ENCODE results near the gene KLHDC3. TPM values are rescaled to one million over a fixed set of nuclear protein-coding genes. Genes with fewer than 3 reads are reported as not detected.

Gene KLHDC3
- total and polyA plus RNA-seq, 10 of the 15 experiments (the other 5 are each of a cell fraction or from before 2014, with no cell fraction given), result 2.4 to 102 (median 55.4) TPM

DNA sequence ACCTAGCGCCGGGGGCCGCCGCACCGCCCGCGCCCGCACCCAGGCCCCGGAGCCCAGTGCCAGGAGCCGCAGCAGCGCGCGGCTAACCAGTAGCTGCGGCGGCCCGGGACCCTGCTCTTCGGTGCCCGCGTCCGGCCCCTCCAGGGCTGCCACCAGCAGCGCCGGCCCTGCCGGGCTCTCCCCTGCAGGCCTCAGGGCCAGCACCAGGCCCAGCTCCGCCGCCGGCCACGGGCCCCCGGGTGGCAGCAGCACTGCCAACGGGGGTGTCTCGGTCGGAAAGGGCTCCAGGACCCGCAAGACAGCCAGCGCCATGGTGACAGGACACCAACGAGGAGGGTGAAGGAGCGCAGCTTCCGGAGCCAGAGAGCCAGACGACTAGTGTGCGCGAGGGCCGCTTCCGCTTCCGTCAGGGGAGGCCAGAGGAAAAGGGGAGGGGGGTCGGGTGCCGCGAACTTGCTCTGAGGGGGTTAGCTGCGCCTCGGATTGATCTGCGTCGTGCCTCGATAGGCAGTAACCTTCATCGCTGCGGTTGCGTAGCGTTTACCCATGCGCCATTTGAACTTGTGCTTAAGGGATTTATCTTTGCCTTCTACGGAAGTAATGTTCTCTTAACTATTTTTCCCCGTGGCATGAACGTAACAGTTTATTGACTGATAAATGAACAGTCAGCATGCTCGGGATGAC lies 35.1 kb upstream of the KLHDC3 start, which contains the start of gene PEX6 (continued):
- TF ChIP-seq, protein P1, sequence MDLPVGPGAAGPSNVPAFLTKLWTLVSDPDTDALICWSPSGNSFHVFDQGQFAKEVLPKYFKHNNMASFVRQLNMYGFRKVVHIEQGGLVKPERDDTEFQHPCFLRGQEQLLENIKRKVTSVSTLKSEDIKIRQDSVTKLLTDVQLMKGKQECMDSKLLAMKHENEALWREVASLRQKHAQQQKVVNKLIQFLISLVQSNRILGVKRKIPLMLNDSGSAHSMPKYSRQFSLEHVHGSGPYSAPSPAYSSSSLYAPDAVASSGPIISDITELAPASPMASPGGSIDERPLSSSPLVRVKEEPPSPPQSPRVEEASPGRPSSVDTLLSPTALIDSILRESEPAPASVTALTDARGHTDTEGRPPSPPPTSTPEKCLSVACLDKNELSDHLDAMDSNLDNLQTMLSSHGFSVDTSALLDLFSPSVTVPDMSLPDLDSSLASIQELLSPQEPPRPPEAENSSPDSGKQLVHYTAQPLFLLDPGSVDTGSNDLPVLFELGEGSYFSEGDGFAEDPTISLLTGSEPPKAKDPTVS (IDR thresholded peaks at IDR 0.05; ENCODE audit: low read depth, low read length), result no peak
- TF ChIP-seq NR2F1 (conservative IDR thresholded peaks at IDR 0.05) (0 out of 2 replicates have a peak, but pooled peaks have one; percentile 29), POU2F2 (IDR thresholded peaks at IDR 0.05; ENCODE audit: borderline replicate concordance, low read depth, low read length) (peak; percentile 57; the same call in 1 of the 3 replicates), ZNF622 (IDR thresholded peaks at IDR 0.05) (no peak), RB1 (IDR thresholded peaks at IDR 0.05; ENCODE audit: borderline replicate concordance) (no peak), YBX1 (IDR thresholded peaks at IDR 0.05) (no peak), RCOR1 (conservative IDR thresholded peaks at IDR 0.05; ENCODE audit: low read depth, low read length) (no peak), NFIC (IDR thresholded peaks at IDR 0.05; ENCODE audit: low read depth, low read length) (no peak; the same call in 1 of the 2 replicates), CHD4 (IDR thresholded peaks at IDR 0.05) (no peak), BRCA1 (IDR thresholded peaks at IDR 0.05; ENCODE audit: low read depth, low read length) (no peak), WRNIP1 (IDR thresholded peaks at IDR 0.05; ENCODE audit: borderline replicate concordance, low read depth, low read length) (no peak), ZNF384 (IDR thresholded peaks at IDR 0.05; ENCODE audit: borderline replicate concordance, low read depth, low read length) (no peak), PAX5 (IDR thresholded peaks at IDR 0.05; ENCODE audit: borderline replicate concordance, low read depth, low read length) (peak; percentile 78), NR2C2 (IDR thresholded peaks at IDR 0.05; ENCODE audit: borderline replicate concordance, control insufficient read depth, insufficient read length, low read depth) (no peak), EGR1 (IDR thresholded peaks at IDR 0.05; ENCODE audit: borderline replicate concordance in 1 of 2, low read depth in 2 of 2, low read length in 2 of 2) (peak in 1 of 2 experiments; percentile 54; a peak in 1 of 3 replicates)
- TF ChIP-seq, protein P2, sequence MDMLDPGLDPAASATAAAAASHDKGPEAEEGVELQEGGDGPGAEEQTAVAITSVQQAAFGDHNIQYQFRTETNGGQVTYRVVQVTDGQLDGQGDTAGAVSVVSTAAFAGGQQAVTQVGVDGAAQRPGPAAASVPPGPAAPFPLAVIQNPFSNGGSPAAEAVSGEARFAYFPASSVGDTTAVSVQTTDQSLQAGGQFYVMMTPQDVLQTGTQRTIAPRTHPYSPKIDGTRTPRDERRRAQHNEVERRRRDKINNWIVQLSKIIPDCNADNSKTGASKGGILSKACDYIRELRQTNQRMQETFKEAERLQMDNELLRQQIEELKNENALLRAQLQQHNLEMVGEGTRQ (IDR thresholded peaks at IDR 0.05; ENCODE audit: borderline replicate concordance, low read depth, low read length), result no peak
- TF ChIP-seq, protein P3, sequence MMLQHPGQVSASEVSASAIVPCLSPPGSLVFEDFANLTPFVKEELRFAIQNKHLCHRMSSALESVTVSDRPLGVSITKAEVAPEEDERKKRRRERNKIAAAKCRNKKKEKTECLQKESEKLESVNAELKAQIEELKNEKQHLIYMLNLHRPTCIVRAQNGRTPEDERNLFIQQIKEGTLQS (IDR thresholded peaks at IDR 0.05; ENCODE audit: borderline replicate concordance, extremely low read depth, low read depth, low read length), result no peak
- TF ChIP-seq, protein P4, sequence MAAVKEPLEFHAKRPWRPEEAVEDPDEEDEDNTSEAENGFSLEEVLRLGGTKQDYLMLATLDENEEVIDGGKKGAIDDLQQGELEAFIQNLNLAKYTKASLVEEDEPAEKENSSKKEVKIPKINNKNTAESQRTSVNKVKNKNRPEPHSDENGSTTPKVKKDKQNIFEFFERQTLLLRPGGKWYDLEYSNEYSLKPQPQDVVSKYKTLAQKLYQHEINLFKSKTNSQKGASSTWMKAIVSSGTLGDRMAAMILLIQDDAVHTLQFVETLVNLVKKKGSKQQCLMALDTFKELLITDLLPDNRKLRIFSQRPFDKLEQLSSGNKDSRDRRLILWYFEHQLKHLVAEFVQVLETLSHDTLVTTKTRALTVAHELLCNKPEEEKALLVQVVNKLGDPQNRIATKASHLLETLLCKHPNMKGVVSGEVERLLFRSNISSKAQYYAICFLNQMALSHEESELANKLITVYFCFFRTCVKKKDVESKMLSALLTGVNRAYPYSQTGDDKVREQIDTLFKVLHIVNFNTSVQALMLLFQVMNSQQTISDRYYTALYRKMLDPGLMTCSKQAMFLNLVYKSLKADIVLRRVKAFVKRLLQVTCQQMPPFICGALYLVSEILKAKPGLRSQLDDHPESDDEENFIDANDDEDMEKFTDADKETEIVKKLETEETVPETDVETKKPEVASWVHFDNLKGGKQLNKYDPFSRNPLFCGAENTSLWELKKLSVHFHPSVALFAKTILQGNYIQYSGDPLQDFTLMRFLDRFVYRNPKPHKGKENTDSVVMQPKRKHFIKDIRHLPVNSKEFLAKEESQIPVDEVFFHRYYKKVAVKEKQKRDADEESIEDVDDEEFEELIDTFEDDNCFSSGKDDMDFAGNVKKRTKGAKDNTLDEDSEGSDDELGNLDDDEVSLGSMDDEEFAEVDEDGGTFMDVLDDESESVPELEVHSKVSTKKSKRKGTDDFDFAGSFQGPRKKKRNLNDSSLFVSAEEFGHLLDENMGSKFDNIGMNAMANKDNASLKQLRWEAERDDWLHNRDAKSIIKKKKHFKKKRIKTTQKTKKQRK (IDR thresholded peaks at IDR 0.05; ENCODE audit: low read depth, low read length), result no peak
- TF ChIP-seq, protein P5, sequence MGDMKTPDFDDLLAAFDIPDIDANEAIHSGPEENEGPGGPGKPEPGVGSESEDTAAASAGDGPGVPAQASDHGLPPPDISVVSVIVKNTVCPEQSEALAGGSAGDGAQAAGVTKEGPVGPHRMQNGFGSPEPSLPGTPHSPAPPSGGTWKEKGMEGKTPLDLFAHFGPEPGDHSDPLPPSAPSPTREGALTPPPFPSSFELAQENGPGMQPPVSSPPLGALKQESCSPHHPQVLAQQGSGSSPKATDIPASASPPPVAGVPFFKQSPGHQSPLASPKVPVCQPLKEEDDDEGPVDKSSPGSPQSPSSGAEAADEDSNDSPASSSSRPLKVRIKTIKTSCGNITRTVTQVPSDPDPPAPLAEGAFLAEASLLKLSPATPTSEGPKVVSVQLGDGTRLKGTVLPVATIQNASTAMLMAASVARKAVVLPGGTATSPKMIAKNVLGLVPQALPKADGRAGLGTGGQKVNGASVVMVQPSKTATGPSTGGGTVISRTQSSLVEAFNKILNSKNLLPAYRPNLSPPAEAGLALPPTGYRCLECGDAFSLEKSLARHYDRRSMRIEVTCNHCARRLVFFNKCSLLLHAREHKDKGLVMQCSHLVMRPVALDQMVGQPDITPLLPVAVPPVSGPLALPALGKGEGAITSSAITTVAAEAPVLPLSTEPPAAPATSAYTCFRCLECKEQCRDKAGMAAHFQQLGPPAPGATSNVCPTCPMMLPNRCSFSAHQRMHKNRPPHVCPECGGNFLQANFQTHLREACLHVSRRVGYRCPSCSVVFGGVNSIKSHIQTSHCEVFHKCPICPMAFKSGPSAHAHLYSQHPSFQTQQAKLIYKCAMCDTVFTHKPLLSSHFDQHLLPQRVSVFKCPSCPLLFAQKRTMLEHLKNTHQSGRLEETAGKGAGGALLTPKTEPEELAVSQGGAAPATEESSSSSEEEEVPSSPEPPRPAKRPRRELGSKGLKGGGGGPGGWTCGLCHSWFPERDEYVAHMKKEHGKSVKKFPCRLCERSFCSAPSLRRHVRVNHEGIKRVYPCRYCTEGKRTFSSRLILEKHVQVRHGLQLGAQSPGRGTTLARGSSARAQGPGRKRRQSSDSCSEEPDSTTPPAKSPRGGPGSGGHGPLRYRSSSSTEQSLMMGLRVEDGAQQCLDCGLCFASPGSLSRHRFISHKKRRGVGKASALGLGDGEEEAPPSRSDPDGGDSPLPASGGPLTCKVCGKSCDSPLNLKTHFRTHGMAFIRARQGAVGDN (IDR thresholded peaks at IDR 0.05), result peak; percentile 82

All from GM12878 (cell line).